Heart right ventricle (tissue), 16 donors: ENCODE data around the gene SLC25A42. TPM values are rescaled to one million over a fixed set of nuclear protein-coding genes. Genes with fewer than 3 reads are reported as not detected.

Experiments
- ATAC-seq, 8 donors: fragments of 200-7000 bp; cut with Tn5 transposase; one replicate each; pipeline ENCODE4 v1.9.1; 2020; ENCODE audit warnings: mild to moderate bottlenecking in 8 of 8, moderate library complexity in 8 of 8, moderate number of reproducible peaks in 1 of 8
- DNase-seq, 2 donors: peaks; one replicate each; pipeline ENCODE4 v3.0.0-alpha.2; 2020
- H3K27ac ChIP-seq, 10 donors: fragments of 200-600 bp; sonication (generic) in 2 of 10; one replicate each; pipeline versions ENCODE4 v1.5.0 to v1.8.0; 2020 to 2022; ENCODE audit warnings: mild to moderate bottlenecking in 3 of 10
- H3K27me3 ChIP-seq, 7 donors: fragments of 200-600 bp; one replicate each; pipeline ENCODE4 v1.8.0; 2021 to 2022; ENCODE audit warnings: mild to moderate bottlenecking in 2 of 7
- H3K36me3 ChIP-seq, 9 donors: fragments of 200-600 bp; sonication (generic) in 1 of 9; one replicate each; pipeline versions ENCODE4 v1.5.0 to v1.8.0; 2020 to 2022; ENCODE audit warnings: mild to moderate bottlenecking in 2 of 9
- H3K4me1 ChIP-seq, 9 donors: fragments of 200-600 bp; sonication (generic) in 1 of 9; one replicate each; pipeline versions ENCODE4 v1.5.0 to v1.8.0; 2020 to 2022; ENCODE audit warnings: mild to moderate bottlenecking in 4 of 9
- H3K4me3 ChIP-seq, 10 donors: fragments of 200-600 bp; sonication (generic) in 2 of 10; one replicate each; pipeline versions ENCODE4 v1.5.0 to v1.8.0; 2020 to 2022; ENCODE audit warnings: mild to moderate bottlenecking in 7 of 10, moderate library complexity in 2 of 10
- H3K9me3 ChIP-seq, 11 donors: fragments of 200-600 bp in 10 of 11; sonication (generic) in 2 of 11; one replicate each; pipeline versions ENCODE4 v1.5.0 to v1.8.0; 2013 to 2022; ENCODE audit warnings: mild to moderate bottlenecking in 2 of 11, control low read depth in 1 of 11, moderate library complexity in 1 of 11
- CTCF ChIP-seq, 9 donors: fragments of 200-600 bp; sonication (generic) in 2 of 9; IDR thresholded peaks; one replicate each; pipeline versions ENCODE4 v1.5.0 to v1.8.0; 2021 to 2022; ENCODE audit warnings: antibody characterized with exemption in 9 of 9, mild to moderate bottlenecking in 5 of 9, moderate library complexity in 1 of 9
- WGBS, 2 donors: extraction: QIAGEN DNeasy Blood & Tissue Kit; methylation state at CpG; one replicate each; pipeline ENCODE4 v1.1.7; 2013; ENCODE audit warnings: inconsistent platforms in 1 of 2; 5-methylcytosine and 5-hydroxymethylcytosine counted together
- intact Hi-C, 10 donors: fragments of 100-400 bp; cut with DNase I; formaldehyde crosslinking; loops; one replicate each; pipeline versions ENCODE4 v1.11.1 to v1.14.2; 2022
- polyA plus RNA-seq, 2 donors: library from polyadenylated mRNA; stranded (reverse); fragments of 200-250 nt; gene quantifications; one replicate each; pipeline ENCODE4 v1.2.3, GENCODE V29; 2013
- total RNA-seq, 10 donors: library from RNA; stranded (reverse); fragmentation: NEBNext Ultra II Directional in 3 of 10; extraction: Animal tissue kit (Norgen Biotek cat#: 25700) in 3 of 10; gene quantifications; one replicate each; pipeline versions ENCODE4 v1.2.1 to v1.2.4, GENCODE V29; 2021 to 2023
- donor health status: Arrhythmogenic right ventricular cardiomyopathy.
- donor health status: ischemic (EF 13 %, LVEDD 7.1; RV severe dilation, severe dysfunction).
- donor health status: healthy with polysubstance abuse.
- donor health status: DM: no; HTN: yes; CAD: no.
- donor health status: DM: no; HTN: no; CAD: no.
- donor health status: ischemic (EF 25% LVEDD 6.9; RV normal size, moderate dysfunction).
- donor health status: ischemic (EF 25% LVEDD 5.7; RV mildly dilated, moderate dysfunction).
- donor health status: healthy.
- donor health status: DM: yes; HTN: yes; CAD: no.
- donor health status: Ischemic cardiomyopathy.
- donor health status: ischemic (EF 35%, LVEDD 5.7; RV mildly dilated, moderate dysfunction).
- donor health status: nonischemic (EF 11% LVEDD 7.7; RV severe dilation, severe dysfunction).
- donor health status: DM: yes; HTN: yes; CAD: no.
- donor health status: PGD.
- donor health status: ischemic (EF 29% LVEDD 5.4; RV normal size, mild dysfunction).
- donor health status: nonischemic (EF 23%, LVEDD 6.1; RV moderate dilation, normal function).

Gene SLC25A42
- total and polyA plus RNA-seq, 12 donors = 15.7 to 24.1 (median 18.2) TPM

- no peak for TF ChIP-seq CTCF (IDR thresholded peaks at IDR 0.05)
- no peaks in the 10 kb centered on the region for H3K27me3 ChIP-seq
- peaks cover 0 to 47% (median 30%) of the 10 kb centered on the region in 9 donors for H3K4me1 ChIP-seq
- H3K9me3 ChIP-seq = no peaks in the 10 kb centered on the region
- peak overlapping the region; percentile 55 to 92 (median 81) for H3K27ac ChIP-seq
- peaks cover 0 to 28% (median 6%) of the 10 kb centered on the region in 9 donors for H3K36me3 ChIP-seq
- intact Hi-C loops = no loop called here
- ATAC-seq = peak in 5 of 8 donors; percentile 3 to 26 (median 8)
- 48 to 73% methylated on average over 8 of the region's 8 CpGs for WGBS, 2 donors
- no peak overlapping the region for H3K4me3 ChIP-seq
- peak; percentile 51 to 55 for DNase-seq
Observed at GRCh38 chr19:19061506-19061905, 2.3 kb upstream of the SLC25A42 start.

GRCh38 chr19:19062454-19063182 is 1.2 kb upstream of the SLC25A42 start:
- 72 to 74% methylated on average over 4 of the region's 4 CpGs for WGBS, 2 donors
- no peak for TF ChIP-seq CTCF (IDR thresholded peaks at IDR 0.05)
- DNase-seq (no peak), ATAC-seq (no peak)
- Histone ChIP-seq H3K4me3 (peak overlapping the region in 9 of 10 donors; percentile 34 to 86 (median 78)), H3K27me3 (no peaks in the 10 kb centered on the region), H3K36me3 (peaks cover 0 to 17% (median 0%) of the 10 kb centered on the region in 9 donors), H3K4me1 (peaks cover 0 to 52% (median 34%) of the 10 kb centered on the region in 9 donors), H3K9me3 (no peaks in the 10 kb centered on the region), H3K27ac (peak overlapping the region; percentile 55 to 92 (median 81))
- intact Hi-C loops = loop anchor here in 3 of 10 donors (2.0 kb wide), 2 partner anchors 74 to 76 kb away; partner anchors contain the start of gene TMEM161A (in 2 of the 3)

GRCh38 chr19:19064098-19064722 is 416 bp downstream of the SLC25A42 start:
- intact Hi-C loops = no loop called here
- Histone ChIP-seq H3K9me3 (no peaks in the 10 kb centered on the region), H3K27me3 (no peaks in the 10 kb centered on the region), H3K4me3 (peak overlapping the region; percentile 61 to 87 (median 78)), H3K36me3 (peaks cover 0 to 3% (median 0%) of the 10 kb centered on the region in 9 donors), H3K27ac (peak overlapping the region in 9 of 10 donors; percentile 57 to 92 (median 81)), H3K4me1 (peaks cover 0 to 67% (median 50%) of the 10 kb centered on the region in 9 donors)
- ATAC-seq = peak in 1 of 8 donors; percentile 1
- DNase-seq = peak in 1 of 2 donors; percentile 14
- peak in 6 of 9 donors; percentile 6 to 39 (median 22) for TF ChIP-seq CTCF (IDR thresholded peaks at IDR 0.05)
- 3 to 5% methylated on average over 21 to 29 of the region's 29 CpGs for WGBS, 2 donors
